HG03025 (cell line): ENCODE data around the gene M6PR.
"Not testable (repeated sequence)": the region's sequence is repeated elsewhere in the genome, so short reads cannot be mapped to it uniquely, and the experiment has no call there.

Experiments used
- ATAC-seq: cut with Tn5 transposase; IDR thresholded peaks from one replicate; pipeline ENCODE4 v1.9.1; 2021; ENCODE audit warnings: mild to moderate bottlenecking, moderate library complexity; ENCODE audit not compliant: unreplicated experiment, low FRiP score

M6PR gene

GRCh38 chr12:8951744-8952143 lies 2.3 kb upstream of the M6PR start:
- ATAC-seq, result no peak

GRCh38 chr12:8950702-8951478 lies 1.4 kb upstream of the M6PR start:
- no peak for ATAC-seq

GRCh38 chr12:8950221-8950527 lies 729 bp upstream of the M6PR start:
- peak; percentile 15 for ATAC-seq

- ATAC-seq, result no peak
Observed at GRCh38 chr12:8948701-8949341, 624 bp downstream of the M6PR start.

GRCh38 chr12:8947737-8948136 lies 1.7 kb downstream of the M6PR start:
- no peak for ATAC-seq

- no peak for ATAC-seq
Observed at GRCh38 chr12:8946733-8947132, 2.7 kb downstream of the M6PR start.

- no peak for ATAC-seq
Observed at GRCh38 chr12:8943565-8944186, 5.8 kb downstream of the M6PR start.

- no peak for ATAC-seq
Observed at GRCh38 chr12:8941691-8942478, 7.6 kb downstream of the M6PR start.

- ATAC-seq, result not testable (repeated sequence)
Observed at GRCh38 chr12:8937842-8938442, 11.5 kb downstream of the M6PR start.

- ATAC-seq, result no peak
Observed at GRCh38 chr12:8936735-8937134, 12.7 kb downstream of the M6PR start.

GRCh38 chr12:8934080-8934479 lies 15.4 kb downstream of the M6PR start:
- ATAC-seq, result not testable (repeated sequence)

- not testable (repeated sequence) for ATAC-seq
Observed at GRCh38 chr12:8932464-8932863, 17.0 kb downstream of the M6PR start.

- not testable (repeated sequence) for ATAC-seq
Observed at GRCh38 chr12:8930655-8931323, 18.7 kb downstream of the M6PR start.

- ATAC-seq, result no peak
Observed at GRCh38 chr12:8922544-8922943, 26.9 kb downstream of the M6PR start.

- ATAC-seq, result not testable (repeated sequence)
Observed at GRCh38 chr12:8919643-8920042, 29.8 kb downstream of the M6PR start.

GRCh38 chr12:8917751-8918150 lies 31.7 kb downstream of the M6PR start:
- ATAC-seq, result no peak

- ATAC-seq, result no peak
Observed at GRCh38 chr12:8917031-8917430, 32.4 kb downstream of the M6PR start.

GRCh38 chr12:8916154-8916553 lies 33.3 kb downstream of the M6PR start:
- no peak for ATAC-seq

GRCh38 chr12:8914716-8915526 lies 34.5 kb downstream of the M6PR start:
- ATAC-seq, result peak; percentile 81
